NCI-H524 (cell line): ENCODE results near the gene ETV4.

Experiments used
- DNase-seq, 2 experiments: peaks; one replicate each; lab custom pipeline; 2025; lab: John Stamatoyannopoulos, UW

The ETV4 gene

GRCh38 chr17:43543771-43544575 is 2.2 kb downstream of the ETV4 start:
- DNase-seq: no peak

DNA sequence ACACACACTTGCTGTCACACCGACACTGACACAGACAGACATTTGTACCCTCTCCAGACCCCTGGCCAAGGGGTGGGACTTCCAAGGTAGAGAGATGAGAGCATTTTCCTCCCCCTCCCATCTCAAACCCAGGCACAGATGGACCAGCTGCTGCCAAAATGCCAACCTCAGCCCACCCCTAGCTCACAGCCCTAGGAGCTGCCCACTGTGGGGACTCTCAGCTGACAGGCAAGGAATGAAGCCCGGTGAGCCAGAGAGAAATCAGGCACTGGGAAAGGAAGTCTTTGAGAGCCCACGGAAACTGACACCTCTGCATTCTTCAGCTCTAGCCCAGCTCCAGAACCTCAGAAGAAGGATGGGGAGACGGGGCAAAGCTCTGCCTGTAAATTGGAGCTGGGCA is 2.8 kb downstream of the ETV4 start:
- peak in 1 of 2 experiments; percentile 12 for DNase-seq

GRCh38 chr17:43542859-43543258 is 3.3 kb downstream of the ETV4 start:
- DNase-seq: no peak

DNA sequence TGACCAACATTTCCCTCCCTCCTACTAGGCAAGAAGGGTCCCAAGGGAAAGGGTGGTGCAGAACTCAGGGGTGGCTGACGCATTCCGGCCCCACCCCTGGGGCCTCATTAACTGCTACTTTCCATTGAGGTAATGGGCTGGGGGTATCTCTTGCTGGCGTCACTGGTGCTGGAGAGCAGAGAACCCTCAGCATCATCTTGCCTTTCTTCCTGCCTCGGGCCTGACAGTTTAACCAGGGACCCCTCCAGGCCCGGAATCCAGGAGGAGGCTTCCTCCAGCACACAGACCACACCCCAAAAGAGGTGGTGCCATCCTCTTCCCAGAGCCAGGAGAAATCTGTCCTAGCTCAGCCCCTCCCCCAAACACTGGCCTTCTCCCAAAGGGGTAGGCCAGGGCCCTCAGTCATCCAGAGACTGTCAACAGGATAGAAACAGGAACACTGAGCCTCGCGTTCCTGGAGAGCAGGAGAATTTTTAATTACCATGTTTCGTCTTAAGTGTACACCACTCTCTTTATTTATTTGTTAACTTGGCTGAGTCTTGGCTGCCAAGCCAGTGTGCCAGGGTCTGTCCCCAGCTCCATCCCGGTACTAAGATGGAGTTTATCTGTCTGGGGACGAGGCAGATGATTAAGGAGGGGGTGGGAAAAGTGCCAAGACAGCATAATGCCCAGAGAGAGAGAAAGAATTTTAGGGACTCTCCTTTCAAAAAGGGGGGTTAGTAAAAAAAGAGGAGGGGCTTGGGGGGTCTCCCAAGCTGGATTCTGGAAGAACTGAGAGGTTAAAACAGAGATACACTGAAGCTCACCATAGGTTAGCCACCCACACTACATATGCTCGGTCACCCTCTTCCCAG is 5.1 kb downstream of the ETV4 start:
- DNase-seq: no peak

DNA sequence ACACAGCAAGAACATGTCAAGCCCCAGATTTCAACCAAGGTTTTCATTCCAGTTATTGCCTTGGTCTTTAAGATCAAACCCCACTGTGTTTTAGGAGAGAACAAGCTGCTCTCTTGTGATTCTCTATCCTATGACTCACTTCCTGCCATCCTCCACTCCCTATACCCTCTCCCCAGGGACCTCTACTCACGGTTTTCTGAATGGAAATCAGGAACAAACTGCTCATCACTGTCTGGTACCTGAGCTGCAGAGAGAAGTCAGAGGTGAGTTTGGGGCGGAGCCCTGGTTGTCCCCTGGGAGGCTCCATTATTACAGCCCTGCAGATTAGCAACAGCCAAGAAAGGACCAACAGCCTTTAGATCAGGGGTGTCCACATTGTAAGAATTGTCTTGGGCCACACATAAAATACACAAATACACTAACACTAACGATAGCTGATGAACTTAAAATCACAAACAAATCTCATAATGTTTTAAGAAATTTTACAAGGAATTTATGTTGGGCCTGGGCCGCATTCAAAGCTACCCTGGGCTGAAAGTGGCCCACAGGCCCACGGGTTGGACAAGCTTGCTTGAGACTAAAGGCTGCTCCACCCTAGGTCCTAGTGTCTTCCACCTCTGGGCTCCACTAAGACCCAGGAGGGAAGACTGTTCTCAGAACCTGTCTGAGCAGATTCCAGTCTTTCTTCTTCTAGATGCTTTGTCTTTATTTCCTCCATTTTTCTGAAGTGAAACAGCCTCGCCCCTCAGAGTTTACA is 9.7 kb downstream of the ETV4 start:
- no peak for DNase-seq

DNA sequence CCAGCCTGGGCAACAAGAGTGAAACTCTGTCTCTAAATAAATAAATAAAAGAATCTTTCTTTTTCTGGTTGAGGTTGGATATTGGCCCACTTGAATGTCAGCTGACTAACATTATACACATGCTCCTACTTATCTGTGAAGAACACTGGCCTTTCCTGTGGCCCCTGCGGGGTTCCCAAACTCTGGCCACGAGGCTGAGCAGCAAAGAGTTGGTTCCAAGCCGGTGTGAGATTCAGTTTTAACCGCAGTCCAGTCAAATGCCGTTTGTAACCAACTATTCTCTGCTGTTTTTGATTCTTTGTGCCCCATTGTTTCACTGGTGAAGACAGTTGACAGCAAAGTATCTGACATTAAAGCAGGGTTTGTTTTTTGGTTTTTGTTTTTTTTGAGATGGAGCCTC is 11.2 kb downstream of the ETV4 start:
- DNase-seq: no peak

DNA sequence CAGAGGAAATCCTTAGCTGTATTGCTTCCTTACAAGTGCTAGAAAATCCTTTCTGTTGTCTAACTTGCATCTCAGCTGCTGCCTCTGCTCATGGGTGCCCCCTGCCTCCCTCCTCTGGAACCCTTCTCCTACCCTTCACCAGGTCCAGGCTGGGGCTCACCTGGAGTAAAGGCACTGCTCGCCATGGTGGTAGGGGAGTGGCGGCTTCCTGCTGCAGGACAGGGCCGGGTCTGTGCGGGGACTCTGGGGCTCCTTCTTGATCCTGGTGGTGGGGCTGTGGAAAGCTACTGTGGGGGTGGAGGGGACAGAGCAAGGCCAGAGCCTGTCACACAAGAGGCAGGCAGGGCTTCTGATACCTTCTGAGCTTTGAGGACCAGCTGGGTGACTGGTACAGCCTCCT is 12.4 kb downstream of the ETV4 start:
- DNase-seq: no peak

- DNase-seq: no peak
Observed at GRCh38 chr17:43532581-43532980, 13.6 kb downstream of the ETV4 start.

- DNase-seq: no peak
Observed at GRCh38 chr17:43531955-43532354, 14.2 kb downstream of the ETV4 start.

GRCh38 chr17:43531082-43531378 is 15.1 kb downstream of the ETV4 start:
- DNase-seq: no peak

- peak; percentile 86 to 92 for DNase-seq
Observed at GRCh38 chr17:43530288-43531081, 15.7 kb downstream of the ETV4 start.

DNA sequence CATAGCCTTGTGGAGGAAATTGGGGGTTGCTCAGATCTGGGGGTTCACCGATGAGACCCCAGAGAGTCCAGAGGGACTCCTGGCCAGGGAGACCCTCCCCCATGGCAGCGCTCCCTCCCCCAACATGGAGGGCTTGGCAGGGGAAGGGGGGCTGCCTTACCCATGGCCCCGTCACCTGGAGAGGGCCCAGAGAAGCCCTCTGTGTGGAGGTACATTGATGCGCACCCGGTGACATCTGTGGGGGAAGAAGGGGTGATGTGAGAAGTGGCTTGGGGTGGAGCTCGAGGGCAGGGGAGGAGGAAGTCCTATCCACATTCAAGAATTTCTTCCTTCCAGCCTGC is 16.2 kb downstream of the ETV4 start:
- DNase-seq: no peak

DNA sequence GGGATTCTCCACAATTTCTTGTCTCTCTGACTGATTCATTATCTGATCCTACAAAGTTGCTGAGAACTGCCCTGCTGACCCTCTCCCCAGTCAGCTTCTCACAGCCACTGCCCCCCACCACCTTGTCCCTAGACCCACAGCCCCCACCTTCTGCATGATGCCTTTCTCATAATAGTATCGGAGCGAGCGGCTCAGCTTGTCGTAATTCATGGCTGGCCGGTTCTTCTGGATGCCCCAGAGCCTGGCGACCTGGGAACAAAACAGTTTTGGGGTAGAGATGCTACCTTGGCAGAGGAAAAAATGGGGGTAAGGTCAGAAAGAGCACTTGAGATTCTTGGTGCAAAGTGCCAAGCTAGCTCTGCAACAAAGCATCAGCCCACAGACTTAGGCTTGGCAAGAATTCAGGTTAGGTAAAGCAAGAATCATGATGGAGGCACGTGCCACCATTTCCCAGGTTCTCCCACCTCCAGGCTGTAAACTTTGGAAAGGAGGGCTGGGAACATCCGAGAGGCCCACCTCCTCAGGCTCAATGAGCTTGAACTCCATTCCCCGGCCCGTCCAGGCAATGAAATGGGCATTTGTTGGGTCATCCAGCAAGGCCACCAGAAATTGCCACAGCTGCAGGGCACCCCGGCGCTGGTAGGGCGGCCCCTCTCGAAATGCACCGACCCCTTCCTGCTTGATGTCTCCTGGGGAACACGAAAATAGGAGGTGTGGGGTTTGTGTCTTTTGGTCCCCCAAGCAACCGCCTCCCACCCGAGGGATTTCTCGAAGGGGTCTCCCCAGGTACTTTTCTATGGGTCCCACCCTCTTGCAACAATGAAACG is 16.9 kb downstream of the ETV4 start:
- no peak for DNase-seq

DNA sequence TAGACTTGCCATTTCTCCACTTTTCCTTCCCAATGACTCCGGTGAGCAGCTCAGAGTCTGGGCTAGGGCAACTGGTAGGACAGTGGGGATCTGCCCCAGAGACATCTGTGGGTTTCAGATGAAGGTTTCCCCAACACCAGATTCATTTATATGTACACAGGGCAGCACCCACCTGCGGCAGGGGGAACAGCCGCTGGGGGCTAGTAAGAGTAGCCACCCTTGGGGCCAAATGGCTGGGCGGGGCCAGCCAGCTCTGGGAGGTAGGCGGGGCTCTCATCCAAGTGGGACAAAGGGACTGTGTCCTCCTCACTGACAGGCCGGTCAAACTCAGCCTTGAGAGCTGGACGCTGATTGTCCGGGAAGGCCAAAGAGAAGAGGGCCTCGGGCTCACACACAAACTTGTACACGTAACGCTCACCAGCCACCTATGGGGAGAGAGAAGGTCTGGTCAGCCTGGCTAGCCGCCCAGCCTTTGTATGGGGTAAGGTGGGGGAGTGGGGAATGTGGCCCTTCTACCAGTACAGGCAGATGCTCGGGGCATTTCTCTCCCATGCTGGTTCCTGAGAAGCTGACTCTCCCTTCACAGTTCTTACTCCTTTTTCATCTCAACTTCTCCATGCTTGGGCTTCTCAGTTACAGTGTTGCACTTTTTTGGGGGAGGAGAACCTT is 17.7 kb downstream of the ETV4 start:
- DNase-seq: no peak

- DNase-seq: no peak
Observed at GRCh38 chr17:43526886-43527648, 19.1 kb downstream of the ETV4 start.

DNA sequence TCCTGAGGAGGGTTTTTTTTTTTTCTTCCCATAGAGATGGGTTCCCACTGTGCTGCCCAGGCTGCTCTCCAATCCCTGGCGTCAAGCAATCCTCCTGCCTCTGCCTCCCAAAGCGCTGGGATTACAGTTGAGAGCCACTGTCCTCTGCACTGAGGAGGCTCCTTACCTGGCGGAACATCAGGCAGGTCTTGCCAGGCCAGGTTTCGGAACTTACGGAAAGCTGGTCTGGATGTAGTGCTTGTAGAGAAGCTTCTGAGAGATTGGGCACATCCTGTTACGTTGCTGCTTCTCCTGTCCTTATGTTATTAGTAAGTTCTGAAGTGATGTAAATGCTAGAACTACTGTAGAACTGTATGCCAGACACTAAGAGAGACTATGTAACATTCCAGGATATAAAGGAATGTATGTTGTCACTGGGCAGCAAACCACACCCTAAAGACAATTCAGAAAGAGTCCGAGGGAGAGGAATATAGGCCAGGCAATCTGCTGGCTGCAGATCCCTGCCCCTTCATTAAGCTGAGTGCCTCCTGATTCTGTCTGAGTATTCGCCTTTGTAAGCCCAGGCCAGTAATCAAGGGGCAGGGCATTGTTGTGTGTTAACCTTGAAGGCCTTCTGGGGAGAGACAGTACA is 21.1 kb downstream of the ETV4 start:
- DNase-seq: no peak

DNA sequence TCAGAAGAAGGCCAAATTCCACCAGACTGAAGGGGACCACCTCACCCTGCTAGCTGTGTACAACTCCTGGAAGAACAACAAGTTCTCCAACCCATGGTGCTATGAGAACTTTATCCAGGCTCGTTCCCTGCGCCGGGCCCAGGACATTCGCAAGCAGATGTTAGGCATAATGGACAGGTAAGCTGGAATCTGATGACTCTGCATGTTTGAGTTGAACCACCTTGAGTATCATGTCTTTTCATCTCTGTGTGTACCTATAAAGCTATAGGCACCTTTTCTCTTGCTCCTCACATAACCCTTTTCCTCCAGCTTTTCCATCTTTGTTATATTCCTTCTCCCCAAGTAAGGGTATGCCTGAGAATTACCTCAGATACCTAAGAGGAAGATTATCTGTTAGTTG is 24.8 kb downstream of the ETV4 start:
- no peak for DNase-seq

DNA sequence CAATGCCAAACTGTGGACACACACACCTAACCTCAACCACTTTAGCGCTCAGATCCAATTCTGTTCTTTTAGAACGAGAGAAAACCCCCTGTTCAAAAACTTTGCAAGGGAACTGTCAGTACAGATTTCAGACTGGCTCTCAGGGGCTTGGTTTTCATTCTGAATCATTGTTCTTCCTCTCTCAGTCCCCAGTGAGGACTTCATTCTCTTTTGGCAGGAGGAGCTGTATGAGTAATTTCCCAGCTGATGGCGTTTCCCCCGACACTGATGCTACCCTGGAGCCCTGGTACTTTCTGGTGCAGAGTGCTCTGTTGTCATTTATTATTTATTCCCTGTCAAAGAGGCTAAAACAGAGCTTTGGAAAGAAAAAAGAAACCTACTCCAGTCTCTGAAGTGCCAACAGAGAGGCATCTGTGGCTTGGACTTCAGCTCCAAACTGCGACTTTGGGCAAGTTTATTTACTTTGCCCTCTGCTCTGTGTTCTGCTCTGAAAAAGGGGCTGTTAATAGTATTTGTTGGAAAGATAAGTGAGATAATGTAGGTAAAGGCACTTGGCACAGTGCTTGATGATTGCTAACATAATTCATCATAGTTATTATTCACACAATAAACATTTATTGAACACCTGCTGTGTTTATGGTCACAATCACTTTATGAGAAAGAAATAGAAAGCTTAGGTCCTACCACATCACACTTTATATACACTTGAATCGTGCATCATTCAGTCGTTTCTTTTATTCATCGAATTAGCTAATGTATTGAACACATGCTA is 28.3 kb downstream of the ETV4 start:
- no peak for DNase-seq

DNA sequence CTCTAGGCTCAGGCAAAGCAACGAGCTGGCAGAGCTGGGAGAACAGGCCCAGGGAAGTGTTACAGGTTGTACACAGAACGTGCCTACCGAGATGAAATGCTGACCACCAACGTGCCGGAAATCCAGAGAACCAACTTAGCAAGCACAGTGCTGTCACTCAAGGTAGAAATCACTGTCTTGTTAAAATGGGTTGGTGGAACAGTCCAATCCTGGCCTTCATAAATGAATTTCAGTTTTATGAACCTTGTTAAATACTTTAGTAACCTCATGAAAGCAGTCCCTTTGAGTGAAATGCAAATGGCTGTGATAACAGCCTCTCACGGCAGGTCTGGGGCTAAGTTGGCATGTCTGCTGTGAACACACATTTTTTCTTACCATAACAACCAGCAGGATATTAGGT is 29.0 kb downstream of the ETV4 start:
- no peak for DNase-seq
